IMR-90 (cell line): Measurements from ENCODE around the gene RAET1E. TPM values are rescaled to one million over a fixed set of nuclear protein-coding genes. Genes with fewer than 3 reads are reported as not detected.

Source experiments
- ATAC-seq: fragments of 200-7000 bp; cut with Tn5 transposase; 2 replicates; pipeline ENCODE4 v1.9.1; 2020; ENCODE audit warnings: low read depth, mild to moderate bottlenecking, moderate library complexity
- BruUV-seq: library from RNA; stranded (reverse); fragments of 400-500 nt; replicated peaks from 2 replicates; lab custom pipeline; 2021; lab: Mats Ljungman, UMichigan
- CTCF ChIA-PET: fragments of 300-600 bp; formaldehyde crosslinking; extraction: SDS; loops from one replicate; lab custom pipeline; 2021; ENCODE audit warnings: antibody characterized with exemption; lab: Yijun Ruan, JAX
- POLR2A ChIA-PET: fragments of 300-600 bp; sonication (Branson Sonifier 250); formaldehyde crosslinking; loops from one replicate; lab custom pipeline; 2022; ENCODE audit warnings: antibody characterized with exemption; ENCODE audit not compliant: unreplicated experiment; lab: Charles Lee
- DNase-seq: peaks from one replicate; pipeline ENCODE4 v3.0.0; 2013
- H2AFZ ChIP-seq: replicated peaks from 2 replicates; pipeline ENCODE3; 2013; ENCODE audit warnings: low read length, mild to moderate bottlenecking; ENCODE audit not compliant: poor library complexity
- H2AK5ac ChIP-seq: 2 replicates; pipeline ENCODE4 v1.6.1; 2013; ENCODE audit warnings: low read depth, low read length, inconsistent platforms
- H2AK9ac ChIP-seq: replicated peaks from 2 replicates; pipeline ENCODE3; 2013; ENCODE audit warnings: mild to moderate bottlenecking, low read depth, low read length, moderate library complexity; ENCODE audit not compliant: poor library complexity
- H2BK120ac ChIP-seq: 2 replicates; pipeline ENCODE4 v1.6.1; 2013; ENCODE audit warnings: low read depth, low read length, inconsistent platforms
- H2BK15ac ChIP-seq: 3 replicates; pipeline ENCODE4 v1.6.1; 2013; ENCODE audit warnings: low read depth, low read length, inconsistent platforms
- H2BK20ac ChIP-seq: 2 replicates; pipeline ENCODE4 v1.6.1; 2013; ENCODE audit warnings: low read depth, mild to moderate bottlenecking, inconsistent platforms, low read length, moderate library complexity
- H2BK5ac ChIP-seq: 2 replicates; pipeline ENCODE4 v1.6.1; 2013; ENCODE audit warnings: mild to moderate bottlenecking, low read depth, low read length, inconsistent platforms; ENCODE audit not compliant: poor library complexity, severe bottlenecking
- H3K14ac ChIP-seq: replicated peaks from 2 replicates; pipeline ENCODE4 v1.6.1; 2013; ENCODE audit warnings: low read depth, low read length, inconsistent platforms
- H3K18ac ChIP-seq: 2 replicates; pipeline ENCODE4 v1.6.1; 2013; ENCODE audit warnings: low read depth, low read length, control low read depth
- H3K23ac ChIP-seq: 2 replicates; pipeline ENCODE4 v1.6.1; 2013; ENCODE audit warnings: low read depth, low read length, inconsistent platforms
- H3K27ac ChIP-seq: 2 replicates; pipeline ENCODE4 v1.5.1; 2013; ENCODE audit warnings: mild to moderate bottlenecking, control low read depth, low read length; ENCODE audit not compliant: insufficient read depth
- H3K27me3 ChIP-seq: 2 replicates; pipeline ENCODE4 v1.6.1; 2013; ENCODE audit warnings: low read length; ENCODE audit not compliant: control insufficient read depth, insufficient read depth
- H3K36me3 ChIP-seq: 2 replicates; pipeline ENCODE4 v1.6.1; 2013; ENCODE audit warnings: low read length, mixed read lengths; ENCODE audit not compliant: control insufficient read depth, insufficient read depth
- H3K4ac ChIP-seq: 2 replicates; pipeline ENCODE4 v1.6.1; 2013; ENCODE audit warnings: low read depth, low read length, inconsistent platforms
- H3K4me1 ChIP-seq: 2 replicates; pipeline ENCODE4 v1.6.1; 2013; ENCODE audit warnings: low read length, mixed read lengths; ENCODE audit not compliant: control insufficient read depth, insufficient read depth
- H3K4me2 ChIP-seq: 2 replicates; pipeline ENCODE4 v1.6.1; 2013; ENCODE audit warnings: low read depth, mild to moderate bottlenecking, control low read depth, low read length, moderate library complexity
- H3K4me3 ChIP-seq: 2 replicates; pipeline ENCODE4 v1.5.1; 2013; ENCODE audit warnings: low read depth, mild to moderate bottlenecking, control low read depth, low read length, moderate library complexity; ENCODE audit not compliant: insufficient read depth
- H3K56ac ChIP-seq: 2 replicates; pipeline ENCODE4 v1.6.1; 2013; ENCODE audit warnings: low read length, inconsistent platforms; ENCODE audit not compliant: insufficient read depth; ENCODE audit errors: extremely low read depth
- H3K79me1 ChIP-seq, 2 experiments: 2 replicates each; pipeline ENCODE4 v1.6.1; 2013; ENCODE audit warnings: low read length in 2 of 2, inconsistent platforms in 1 of 2, low read depth in 1 of 2
- H3K9ac ChIP-seq: 2 replicates; pipeline ENCODE4 v1.6.1; 2013; ENCODE audit warnings: low read depth, low read length, control low read depth
- H3K9me1 ChIP-seq: 2 replicates; pipeline ENCODE4 v1.6.1; 2013; ENCODE audit warnings: low read length, inconsistent platforms; ENCODE audit not compliant: insufficient read depth
- H3K9me3 ChIP-seq: 2 replicates; pipeline ENCODE4 v1.6.1; 2013; ENCODE audit warnings: low read length; ENCODE audit not compliant: control insufficient read depth, insufficient read depth
- H4K20me1 ChIP-seq: 2 replicates; pipeline ENCODE4 v1.6.1; 2013; ENCODE audit warnings: low read length, inconsistent platforms; ENCODE audit not compliant: insufficient read depth
- H4K5ac ChIP-seq: 2 replicates; pipeline ENCODE4 v1.6.1; 2013; ENCODE audit warnings: mild to moderate bottlenecking, low read depth, low read length, control low read depth
- H4K8ac ChIP-seq, 2 experiments: 2 replicates each; pipeline ENCODE4 v1.6.1; 2013; ENCODE audit warnings: low read depth in 2 of 2, low read length in 2 of 2, control low read depth in 1 of 2, inconsistent platforms in 1 of 2
- H4K91ac ChIP-seq: 2 replicates; pipeline ENCODE4 v1.6.1; 2013; ENCODE audit warnings: low read depth, low read length, inconsistent platforms; ENCODE audit not compliant: insufficient read depth
- BHLHE40 ChIP-seq: fragments of 150-350 bp; IDR thresholded peaks from 2 replicates; pipeline ENCODE4 v1.6.1; 2016; ENCODE audit warnings: mild to moderate bottlenecking, low read depth, low read length
- CEBPB ChIP-seq: IDR thresholded peaks from 2 replicates; pipeline ENCODE4 v1.6.1; 2012; ENCODE audit warnings: low read depth, low read length, improper control_type of control experiment
- CHD1 ChIP-seq: IDR thresholded peaks from 2 replicates; pipeline ENCODE4 v1.6.1; 2012; ENCODE audit warnings: low read depth, low read length, improper control_type of control experiment
- MAFK ChIP-seq: IDR thresholded peaks from 2 replicates; pipeline ENCODE4 v1.6.1; 2012; ENCODE audit warnings: low read depth, low read length, improper control_type of control experiment
- MAZ ChIP-seq: IDR thresholded peaks from 2 replicates; pipeline ENCODE4 v1.6.1; 2012; ENCODE audit warnings: low read depth, mild to moderate bottlenecking, low read length, improper control_type of control experiment, moderate library complexity, borderline replicate concordance
- MXI1 ChIP-seq: IDR thresholded peaks from 2 replicates; pipeline ENCODE4 v1.6.1; 2012; ENCODE audit warnings: low read depth, mild to moderate bottlenecking, low read length, moderate library complexity, borderline replicate concordance
- NFE2L2 ChIP-seq: fragments of 150-350 bp; IDR thresholded peaks from 2 replicates; pipeline ENCODE4 v1.6.1; 2016; ENCODE audit warnings: low read depth, mild to moderate bottlenecking, low read length
- POLR2A ChIP-seq: IDR thresholded peaks from 2 replicates; pipeline ENCODE4 v1.6.1; 2012; ENCODE audit warnings: mild to moderate bottlenecking, low read depth, low read length
- RFX5 ChIP-seq: IDR thresholded peaks from 2 replicates; pipeline ENCODE4 v1.8.0; 2012; ENCODE audit warnings: low read depth, mild to moderate bottlenecking, low read length, moderate library complexity
- USF2 ChIP-seq: fragments of 150-350 bp; IDR thresholded peaks from 2 replicates; pipeline ENCODE4 v1.6.1; 2017; ENCODE audit warnings: mild to moderate bottlenecking, antibody characterized with exemption, low read length, low read depth
- WGBS, 2 experiments: methylation state at CpG; one replicate each; pipeline versions ENCODE4 v1.1.5 to v1.1.7; 2013; ENCODE audit warnings: missing lambda C conversion rate in 2 of 2; ENCODE audit not compliant: insufficient read length in 1 of 2; ENCODE audit errors: extremely low coverage in 2 of 2; 5-methylcytosine and 5-hydroxymethylcytosine counted together
- dilution Hi-C: fragments of 300-500 bp; cut with HindIII; formaldehyde crosslinking; loops from one replicate; pipeline ENCODE4 v1.14.3; 2018; ENCODE audit warnings: low sequenced_read_pairs; ENCODE audit not compliant: unreplicated experiment
- in situ Hi-C: fragments of 300-500 bp; cut with MboI; formaldehyde crosslinking; loops from 3 replicates; pipeline ENCODE4 v1.14.3; 2019; ENCODE audit warnings: low sequenced_read_pairs, inconsistent platforms, mixed read lengths
- intact Hi-C: fragments of 100-400 bp; cut with micrococcal nuclease; formaldehyde crosslinking; loops from 2 replicates; pipeline ENCODE4 v1.10.0; 2022
- polyA plus RNA-seq, 3 experiments: library from polyadenylated mRNA; depleted of rRNA; stranded (reverse); fragments of >200 nt; gene quantifications; 2 replicates each; pipeline ENCODE4 v1.2.3, GENCODE V29; 2012; ENCODE audit warnings: low replicate concordance in 1 of 3
- total RNA-seq: library from RNA; depleted of rRNA; stranded (reverse); fragments of >200 nt; gene quantifications from 2 replicates; pipeline ENCODE4 v1.2.3, GENCODE V29; 2012

RAET1E gene
- total and polyA plus RNA-seq, 2 of the 4 experiments (the other 2 are of a cell fraction) = not detected

- H3K14ac ChIP-seq = no peak overlapping the region
- dilution Hi-C loops = no loop called here
- no peaks in the 10 kb centered on the region for H3K27me3 ChIP-seq
- in situ Hi-C loops = no loop called here
- peak overlapping the region; percentile 27; the same call in 1 of the 2 replicates for H2AK5ac ChIP-seq
- no peak overlapping the region for H4K8ac ChIP-seq
- no peak overlapping the region for H3K56ac ChIP-seq
- H3K23ac ChIP-seq = no peak overlapping the region
- no peaks in the 10 kb centered on the region for H4K20me1 ChIP-seq
- H2BK15ac ChIP-seq = no peak overlapping the region
- H2BK120ac ChIP-seq = no peak overlapping the region
- H2AFZ ChIP-seq = peak overlapping the region; percentile 71
- no peak overlapping the region; the same call in 1 of the 2 replicates for H4K91ac ChIP-seq
- H3K18ac ChIP-seq = no peak overlapping the region
- no peak for TF ChIP-seq MXI1
- TF ChIP-seq CHD1 = no peak
- no peak for TF ChIP-seq MAFK
- TF ChIP-seq MAZ = no peak
- TF ChIP-seq USF2 = no peak
- no peak for TF ChIP-seq NFE2L2
- no peak for TF ChIP-seq CEBPB
- no peak for TF ChIP-seq BHLHE40
- TF ChIP-seq RFX5 = no peak
- TF ChIP-seq POLR2A = no peak
- H3K9ac ChIP-seq = no peak overlapping the region
- peak overlapping the region; percentile 58; the same call in 1 of the 2 replicates for H3K4ac ChIP-seq
- CTCF ChIA-PET = no interaction called here
- H3K4me2 ChIP-seq = no peak overlapping the region
- ATAC-seq (no peak), DNase-seq (no peak)
- peaks cover 0 to 2% of the 10 kb centered on the region in 2 experiments; a peak in 1 of 4 replicates for H3K79me1 ChIP-seq
- no peaks in the 10 kb centered on the region for H3K36me3 ChIP-seq
- H3K9me3 ChIP-seq = no peaks in the 10 kb centered on the region
- peaks cover 20% of the 10 kb centered on the region for H3K4me1 ChIP-seq
- BruUV-seq = no TSS peak
- peaks cover 6% of the 10 kb centered on the region for H3K9me1 ChIP-seq
- H3K4me3 ChIP-seq = no peak overlapping the region
- H2AK9ac ChIP-seq = peak overlapping the region; percentile 15
- no peak overlapping the region for H2BK20ac ChIP-seq
- no peak overlapping the region for H4K5ac ChIP-seq
- no peak overlapping the region for H2BK5ac ChIP-seq
- POLR2A ChIA-PET = no interaction called here
- no peak overlapping the region for H3K27ac ChIP-seq
- intact Hi-C loops = no loop called here
- 57% methylated on average over 1 of the region's 6 CpGs; no CpG with 5 or more reads in 1 of the 2 experiments for WGBS, 2 experiments
Measured at GRCh38 chr6:149890629-149891045, 7.3 kb downstream of the RAET1E start.
